Brain pericyte (primary cell): Measurements from ENCODE around the gene TMSB4X.
"Not testable (repeated sequence)": the region's sequence is repeated elsewhere in the genome, so short reads cannot be mapped to it uniquely, and the experiment has no call there.

Experiments used
- DNase-seq: peaks from one replicate; pipeline ENCODE4 v3.0.0-alpha.2; 2012; ENCODE audit warnings: low read depth, low spot score

TMSB4X gene

DNA sequence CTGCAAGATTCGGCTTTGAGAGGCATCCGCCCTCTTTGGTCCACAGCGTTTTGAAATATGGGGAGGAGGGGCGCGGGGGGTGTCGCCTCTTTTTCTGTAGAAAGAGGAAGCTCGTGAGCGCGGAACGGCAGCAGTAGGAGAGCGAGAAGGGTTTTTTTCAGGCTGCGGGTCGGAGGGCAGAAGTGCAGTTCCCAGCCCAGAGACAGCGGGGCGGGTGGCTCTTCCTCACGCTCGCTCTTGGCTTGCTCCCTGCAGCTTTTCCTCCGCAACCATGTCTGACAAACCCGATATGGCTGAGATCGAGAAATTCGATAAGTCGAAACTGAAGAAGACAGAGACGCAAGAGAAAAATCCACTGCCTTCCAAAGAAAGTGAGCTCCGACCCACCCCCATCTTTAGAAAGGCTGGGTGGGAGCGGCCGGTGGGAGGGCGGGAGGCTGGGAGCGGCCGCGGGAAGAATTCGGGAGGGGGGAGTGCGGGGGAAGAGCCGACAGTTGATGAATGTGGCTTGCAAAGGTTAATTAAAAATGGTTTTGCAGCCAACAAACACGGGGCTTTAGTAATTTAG is 1.2 kb downstream of the TMSB4X start:
- no peak for DNase-seq

- DNase-seq: not testable (repeated sequence)
Observed at GRCh38 chrX:12976819-12977732, 2.2 kb downstream of the TMSB4X start.

DNA sequence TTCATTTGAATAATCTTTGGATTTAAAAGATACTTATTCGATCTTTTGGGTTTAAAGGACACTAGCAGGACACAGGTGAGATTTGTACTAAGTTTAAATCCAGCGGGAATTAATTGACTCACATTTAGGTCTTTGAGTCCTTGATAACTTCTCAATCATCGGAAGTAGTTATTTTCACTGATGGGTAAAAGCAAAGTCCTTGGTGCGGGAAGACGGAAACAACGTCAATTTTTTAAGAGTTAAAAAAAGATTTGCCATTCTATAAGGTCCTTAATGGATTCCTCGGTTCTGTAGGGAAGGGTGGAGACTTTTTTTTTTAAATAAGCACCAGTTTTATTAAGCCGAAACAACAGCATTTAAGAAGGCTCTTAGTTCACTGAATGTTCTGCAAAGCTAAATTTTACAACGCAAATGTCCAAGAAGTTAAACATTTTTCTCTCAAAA is 2.9 kb downstream of the TMSB4X start:
- DNase-seq: no peak

DNA sequence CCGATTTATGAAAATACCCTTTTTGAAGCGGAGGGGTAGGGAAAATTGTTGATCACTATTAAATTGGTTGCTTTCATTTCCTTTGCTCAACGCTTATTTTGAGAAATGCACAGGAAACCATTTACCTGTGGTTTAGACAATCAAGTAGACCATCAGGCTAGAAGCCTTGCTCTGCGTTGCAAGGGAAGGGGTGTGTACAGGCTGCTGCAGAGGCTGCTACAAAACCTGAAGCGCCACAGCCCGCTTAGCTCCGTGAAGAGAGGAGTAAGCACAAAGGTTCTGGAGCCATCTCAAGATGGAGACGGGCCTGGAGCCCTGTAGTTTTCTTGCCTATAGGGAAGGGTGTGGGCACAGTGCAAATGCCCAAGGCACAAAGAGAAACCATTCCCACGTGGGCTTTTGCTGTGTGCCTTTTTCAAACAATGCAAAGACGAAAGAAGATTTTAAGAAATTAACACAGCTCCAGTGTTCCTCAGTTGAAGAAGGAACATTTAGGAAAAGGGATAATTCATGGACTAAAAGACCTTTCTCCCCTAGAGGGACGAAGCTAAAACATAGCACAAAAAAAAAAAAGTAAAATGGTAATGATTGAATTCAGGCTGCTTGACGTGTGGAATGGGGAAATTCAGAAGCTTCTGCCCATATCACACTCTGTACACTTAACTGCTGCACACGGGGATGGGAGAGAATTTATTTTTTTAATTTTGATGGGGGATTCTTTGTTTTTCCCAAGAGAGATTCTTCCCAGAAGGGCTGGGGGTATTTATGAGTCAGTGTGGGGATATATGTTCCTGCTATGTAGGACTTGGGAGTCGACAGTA is 3.5 kb downstream of the TMSB4X start:
- DNase-seq: no peak

- DNase-seq: no peak
Observed at GRCh38 chrX:12979026-12979607, 4.2 kb downstream of the TMSB4X start.

DNA sequence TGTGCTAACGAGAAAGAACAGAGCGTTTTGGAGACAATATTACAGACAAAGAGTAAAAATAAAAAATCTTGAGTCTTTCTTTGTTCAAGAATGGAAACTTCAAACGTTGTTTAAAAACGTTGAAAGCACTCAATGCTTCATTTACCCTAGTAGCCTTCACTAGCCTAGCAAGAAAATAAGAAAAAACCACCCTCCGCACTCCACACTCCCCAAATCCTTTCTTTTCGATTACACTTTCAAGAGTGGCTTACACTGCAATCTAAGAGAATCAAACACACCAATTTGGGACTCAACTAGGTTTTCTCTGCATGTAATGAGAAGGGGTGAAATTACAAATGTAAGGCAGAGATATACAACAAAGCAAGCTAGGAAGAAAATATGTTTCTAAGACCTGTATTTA is 4.7 kb downstream of the TMSB4X start:
- no peak for DNase-seq

DNA sequence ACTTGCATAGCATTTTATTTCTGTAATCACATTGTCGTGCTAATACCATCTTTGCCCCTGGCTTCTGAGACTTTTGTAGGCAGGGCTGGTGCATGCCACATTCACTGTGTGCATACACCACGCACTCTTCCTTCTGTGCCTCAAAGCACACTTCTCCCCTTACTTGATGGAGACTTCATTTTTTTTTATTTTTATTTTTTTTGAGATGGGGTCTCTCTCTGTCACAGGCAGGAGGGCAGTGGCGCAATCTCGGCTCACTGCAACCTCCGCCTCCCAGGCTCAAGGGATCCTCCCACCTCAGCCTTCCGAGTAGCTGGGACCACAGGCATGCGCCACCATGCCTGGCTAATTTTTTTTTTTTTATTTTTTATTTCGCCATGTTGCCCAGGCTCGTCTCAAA is 5.1 kb downstream of the TMSB4X start:
- not testable (repeated sequence) for DNase-seq

DNA sequence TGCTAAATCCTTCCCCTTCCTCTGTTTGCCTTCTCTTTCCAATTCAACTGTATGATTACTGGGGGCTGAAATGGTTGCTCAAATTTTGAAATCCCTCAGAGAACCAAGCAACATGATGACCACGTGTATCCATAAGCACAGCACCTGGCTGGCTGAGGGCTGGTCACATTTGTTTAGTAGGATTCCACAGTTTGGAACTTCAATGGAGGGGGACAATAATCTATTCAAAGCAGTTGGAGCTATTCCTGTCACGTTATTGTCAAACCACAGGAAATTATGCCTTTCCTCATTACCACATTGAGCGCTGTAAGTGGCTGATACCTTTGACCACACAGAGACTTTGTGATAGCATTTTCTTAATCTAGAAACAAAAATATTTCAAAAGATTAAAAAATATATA is 7.0 kb downstream of the TMSB4X start:
- no peak for DNase-seq

- DNase-seq: no peak
Observed at GRCh38 chrX:12984603-12985319, 9.9 kb downstream of the TMSB4X start.

- DNase-seq: no peak
Observed at GRCh38 chrX:12985331-12985730, 10.4 kb downstream of the TMSB4X start.

GRCh38 chrX:12986164-12986779 is 11.4 kb downstream of the TMSB4X start:
- no peak for DNase-seq

DNA sequence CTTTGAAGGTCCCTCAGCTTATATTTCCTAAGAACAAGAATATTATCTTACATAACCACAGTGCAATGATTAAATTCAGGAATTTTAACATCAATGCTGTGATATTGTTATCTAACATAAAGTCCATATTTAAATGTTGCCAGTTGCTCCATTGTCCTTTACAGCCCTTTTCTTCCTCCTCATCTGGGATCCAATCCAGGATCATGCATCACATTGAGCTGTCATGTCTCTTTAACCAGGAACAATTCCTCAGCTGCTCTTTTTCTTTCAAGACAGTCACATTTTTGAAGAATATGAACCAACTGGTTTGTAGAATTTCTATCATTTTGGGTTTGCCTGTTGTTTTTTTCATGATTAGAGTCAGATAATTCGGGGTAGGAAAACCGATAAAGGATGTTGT is 12.0 kb downstream of the TMSB4X start:
- DNase-seq: no peak

DNA sequence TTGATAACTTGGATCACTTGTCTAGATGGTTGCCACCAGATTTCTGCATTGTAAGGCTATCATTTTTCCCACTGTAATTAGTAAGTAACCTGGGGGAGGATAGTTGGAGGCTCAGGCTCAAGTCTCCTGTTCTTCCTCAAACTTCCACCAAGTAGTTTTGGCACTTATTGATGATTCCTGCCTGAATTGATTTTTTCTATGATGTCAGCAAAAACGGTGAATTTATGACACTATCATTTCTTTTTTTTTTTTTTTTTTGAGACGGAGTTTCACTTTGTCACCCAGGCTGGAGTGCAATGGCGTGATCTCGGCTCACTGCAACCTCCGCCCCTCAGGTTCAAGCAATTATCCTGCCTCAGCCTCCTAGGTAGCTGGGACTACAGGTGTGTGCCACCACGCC is 12.4 kb downstream of the TMSB4X start:
- DNase-seq: no peak

DNA sequence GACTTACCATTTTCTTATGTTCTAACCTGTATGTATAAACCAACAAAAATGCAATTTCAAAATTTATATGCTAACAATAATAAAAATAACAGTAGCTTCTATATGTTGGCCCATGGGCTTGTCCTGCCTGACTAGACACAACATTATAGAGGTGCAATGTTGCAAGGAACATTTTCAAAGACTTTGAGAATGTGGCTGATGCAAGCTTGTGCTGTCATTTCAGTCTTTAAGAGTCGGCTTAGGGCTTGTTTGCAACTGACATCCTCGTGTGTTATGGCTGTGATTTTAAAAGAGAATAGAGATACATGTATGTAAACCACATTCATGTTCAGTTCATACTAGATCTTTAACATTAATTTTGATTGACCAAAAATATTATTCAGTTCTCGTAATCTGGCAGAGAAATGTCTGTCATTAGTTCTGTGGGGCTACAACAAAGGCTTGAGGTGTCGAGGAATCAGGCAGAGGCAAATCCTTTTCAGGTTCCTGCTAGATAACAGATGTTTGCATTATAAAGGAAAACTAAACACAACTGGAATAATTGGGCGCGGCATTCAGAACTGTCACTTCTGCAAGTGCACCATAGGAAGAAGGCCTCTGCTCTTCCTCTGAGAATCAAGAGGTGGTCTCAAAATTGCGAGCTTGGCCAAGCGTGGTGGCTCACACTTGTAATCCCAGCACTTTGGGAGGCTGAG is 13.1 kb downstream of the TMSB4X start:
- DNase-seq: no peak

DNA sequence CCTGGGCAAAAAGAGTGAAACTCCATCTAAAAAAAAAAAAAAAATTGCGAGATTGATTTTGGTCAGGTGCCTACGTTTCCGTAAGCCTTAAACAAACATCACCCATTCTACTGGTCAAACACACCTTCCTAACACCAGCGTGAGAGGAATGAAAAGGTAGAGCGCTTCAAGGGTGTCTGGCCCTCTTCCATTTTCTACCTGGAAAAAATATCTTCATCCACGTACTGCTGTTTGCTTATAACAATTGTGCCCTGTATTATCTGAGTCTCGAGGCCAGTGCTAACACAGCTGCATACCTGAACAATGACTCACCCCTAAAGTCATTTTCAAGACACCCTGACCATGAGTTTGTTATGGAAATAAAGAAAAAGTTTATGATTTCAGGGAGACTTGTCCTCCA is 13.9 kb downstream of the TMSB4X start:
- no peak for DNase-seq

- DNase-seq: no peak
Observed at GRCh38 chrX:12989461-12989860, 14.6 kb downstream of the TMSB4X start.

- DNase-seq: no peak
Observed at GRCh38 chrX:12991575-12991974, 16.7 kb downstream of the TMSB4X start.

DNA sequence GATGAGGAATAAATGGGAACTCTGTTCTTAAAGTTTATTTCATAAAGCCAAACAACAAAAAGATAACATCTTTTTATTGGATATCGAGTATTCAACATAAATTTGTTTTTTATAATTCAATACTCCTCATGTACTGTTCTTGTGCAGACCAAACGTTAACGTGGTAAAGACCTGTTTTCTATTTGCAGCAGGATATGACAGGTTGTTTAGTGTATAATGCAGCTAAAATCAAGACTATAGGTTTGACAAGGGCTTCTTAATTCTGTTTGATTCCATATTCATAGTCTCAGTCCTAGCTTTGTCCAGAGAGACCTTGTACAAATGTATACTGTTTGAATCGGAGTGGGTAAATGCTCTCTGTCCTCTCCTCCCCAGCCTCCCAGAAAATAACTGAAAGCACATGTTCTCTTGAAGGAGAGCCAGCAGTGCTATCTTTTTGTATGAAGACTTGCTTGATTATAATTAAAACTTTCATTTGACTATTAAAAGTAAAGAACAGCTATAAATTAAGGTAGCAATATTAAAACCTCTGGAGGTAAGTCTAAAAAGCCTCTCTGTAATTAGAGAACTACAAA is 17.7 kb downstream of the TMSB4X start:
- DNase-seq: no peak

DNA sequence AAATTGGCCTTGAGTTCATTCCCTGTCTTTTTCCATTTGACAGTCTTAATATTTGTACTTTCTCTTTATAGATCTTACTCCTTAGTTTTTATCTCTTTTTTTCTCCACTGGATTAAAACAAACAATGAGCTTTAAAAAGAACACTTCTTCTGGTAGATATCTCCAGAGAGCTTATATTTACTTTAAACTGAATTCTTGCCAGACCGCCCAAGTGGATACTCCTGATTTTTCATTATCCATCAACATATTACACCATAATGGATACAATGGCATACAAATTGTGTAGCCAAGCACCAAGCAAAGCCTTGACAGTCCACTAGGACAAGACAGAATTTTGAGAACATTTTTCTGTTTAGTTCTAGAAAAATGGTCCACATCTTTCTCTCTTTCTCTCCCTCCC is 18.9 kb downstream of the TMSB4X start:
- DNase-seq: no peak

DNA sequence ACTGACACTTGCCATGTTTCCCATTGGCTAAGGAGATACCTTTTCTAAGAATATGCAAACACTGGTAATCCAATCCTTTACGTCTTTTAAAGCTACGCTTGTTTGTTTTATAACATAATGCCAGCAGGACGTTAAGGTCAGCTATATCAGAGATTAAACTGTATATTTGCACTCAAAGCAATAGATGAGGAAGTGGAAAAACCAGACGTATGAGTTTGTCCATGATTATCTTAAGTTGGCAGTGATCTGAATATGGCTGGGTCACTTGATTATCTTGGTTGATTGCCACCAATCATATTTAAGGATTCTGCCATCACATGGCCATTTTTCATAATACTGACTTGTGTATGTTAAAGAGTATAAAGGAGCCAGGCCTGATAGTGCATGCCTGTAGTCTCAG is 19.4 kb downstream of the TMSB4X start:
- no peak for DNase-seq
